ENCODE measurements around the gene GAD2.
A peak's percentile ranks its signal among the peaks of the same experiment; 100 is the strongest.
"Not testable (repeated sequence)": the region's sequence is repeated elsewhere in the genome, so short reads cannot be mapped to it uniquely, and the experiment has no call there.

The GAD2 gene

DNA sequence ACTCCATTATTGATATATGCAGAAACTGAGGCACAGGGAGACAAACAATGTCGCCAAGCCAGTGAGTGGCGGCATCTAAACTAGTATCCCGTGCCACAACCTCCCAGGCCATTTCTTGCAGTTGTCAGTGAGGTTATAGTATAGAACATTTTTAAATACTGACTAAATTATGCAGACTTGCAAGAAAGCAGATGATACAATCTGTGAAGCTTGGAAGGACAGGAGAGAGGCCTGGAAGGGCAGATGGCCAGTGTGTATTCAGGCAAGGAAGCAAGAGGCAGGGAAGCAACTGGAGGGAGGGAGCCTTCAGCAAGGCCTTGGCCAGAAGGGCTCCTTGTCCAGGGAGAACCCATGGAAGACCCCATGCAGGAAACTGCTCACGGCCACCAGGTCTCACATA lies 111.2 kb downstream of the GAD2 start:
- H3K27ac Mint-ChIP-seq, result no peak overlapping the region
- peaks cover 4% of the 10 kb centered on the region for H3K9me3 Mint-ChIP-seq
- H3K36me3 Mint-ChIP-seq, result peaks cover 6% of the 10 kb centered on the region
- H3K27me3 Mint-ChIP-seq, result no peaks in the 10 kb centered on the region
- ATAC-seq, result no peak
- H3K4me1 Mint-ChIP-seq, result no peaks in the 10 kb centered on the region
- no peak overlapping the region for H3K4me3 Mint-ChIP-seq

DNA sequence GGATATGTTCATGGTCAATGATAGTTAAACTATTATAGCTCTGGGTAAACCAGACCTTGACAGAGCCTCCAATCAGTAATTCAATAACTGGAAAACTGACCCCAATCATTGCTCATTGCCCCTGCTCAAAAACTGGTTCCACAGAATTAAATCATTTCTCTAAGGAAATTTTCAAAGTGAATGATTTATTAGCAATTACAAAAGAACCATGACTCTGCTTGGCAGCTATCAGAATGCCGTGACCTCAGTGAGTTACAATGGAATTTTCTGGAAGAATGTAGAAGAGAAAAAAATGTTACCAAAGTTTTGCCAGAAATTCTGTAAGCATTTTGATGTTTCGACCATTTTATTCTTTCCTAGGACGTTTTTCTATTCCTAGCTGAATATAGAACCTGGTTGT lies 114.8 kb downstream of the GAD2 start:
- Mint-ChIP-seq H3K9me3 (peaks cover 7% of the 10 kb centered on the region), H3K27ac (no peak overlapping the region), H3K36me3 (peaks cover 8% of the 10 kb centered on the region), H3K4me3 (no peak overlapping the region), H3K27me3 (no peaks in the 10 kb centered on the region), H3K4me1 (no peaks in the 10 kb centered on the region)
- no peak for ATAC-seq

DNA sequence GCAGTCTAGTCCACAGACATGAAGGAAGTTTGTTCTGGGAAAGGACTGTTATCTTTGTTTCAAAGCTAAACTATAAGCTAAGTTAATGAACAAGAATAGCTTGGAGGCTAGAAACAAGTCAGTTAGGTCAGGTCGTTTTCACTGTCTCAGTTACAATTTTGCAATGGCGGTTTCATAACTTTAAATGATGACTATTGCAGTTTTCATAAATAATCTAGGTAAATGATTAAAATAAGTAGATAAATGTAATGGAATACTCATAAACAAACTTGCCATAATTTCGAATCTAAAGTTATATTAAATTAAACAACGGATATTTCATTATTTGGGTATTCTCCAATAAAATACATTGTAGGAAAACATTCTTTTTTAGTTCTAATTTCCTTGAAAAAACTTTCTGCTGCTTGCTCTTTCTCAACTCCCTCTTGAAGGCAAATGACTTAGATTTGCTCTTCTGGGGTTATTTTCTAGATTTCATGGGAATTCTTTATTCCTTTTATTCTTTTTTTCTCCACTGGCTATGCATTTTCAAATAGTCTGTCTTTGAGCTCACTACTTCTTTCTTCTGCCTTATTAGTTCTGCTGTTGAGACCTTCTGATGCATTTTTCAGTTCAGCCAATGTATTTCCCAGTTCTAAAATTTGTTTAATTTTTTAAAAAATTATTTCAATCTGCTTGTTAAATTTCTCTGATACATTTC lies 117.8 kb downstream of the GAD2 start:
- peaks cover 10% of the 10 kb centered on the region for H3K9me3 Mint-ChIP-seq
- H3K4me3 Mint-ChIP-seq, result no peak overlapping the region
- ATAC-seq, result no peak
- H3K4me1 Mint-ChIP-seq, result peaks cover 6% of the 10 kb centered on the region
- peak overlapping the region; percentile 82 for H3K27ac Mint-ChIP-seq
- H3K27me3 Mint-ChIP-seq, result no peaks in the 10 kb centered on the region
- H3K36me3 Mint-ChIP-seq, result peaks cover 8% of the 10 kb centered on the region

DNA sequence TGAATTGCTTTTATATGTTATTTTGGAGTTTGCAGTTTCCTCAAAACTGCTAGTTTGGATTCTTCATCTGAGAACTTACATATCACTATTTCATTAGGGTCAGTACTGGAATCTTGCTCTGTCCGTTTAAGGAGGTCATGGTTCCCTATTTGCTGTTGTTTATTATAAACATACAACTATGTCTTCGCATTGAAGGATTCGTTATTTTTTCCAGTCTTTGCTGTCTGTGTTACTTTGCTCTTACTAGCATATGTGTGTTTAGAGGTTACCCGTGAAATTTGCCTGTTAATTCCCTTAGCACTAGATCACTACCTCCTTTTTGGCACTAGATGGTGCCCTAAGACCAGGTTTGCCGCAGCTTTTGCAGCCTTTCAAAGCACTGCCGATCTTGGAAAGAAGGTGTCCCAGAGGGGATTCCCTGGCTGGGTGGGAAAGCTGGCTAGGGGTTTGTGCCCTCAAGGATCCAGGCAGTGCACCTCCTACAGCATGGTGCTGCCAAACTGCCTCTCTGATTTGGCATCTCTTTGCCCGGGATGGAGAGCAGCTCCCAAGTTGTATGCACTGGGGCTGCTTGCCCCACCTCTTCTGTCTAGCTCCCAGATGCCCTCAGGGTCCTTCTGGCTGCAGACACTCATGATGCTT lies 118.5 kb downstream of the GAD2 start:
- Mint-ChIP-seq H3K36me3 (peaks cover 8% of the 10 kb centered on the region), H3K27me3 (no peaks in the 10 kb centered on the region)

DNA sequence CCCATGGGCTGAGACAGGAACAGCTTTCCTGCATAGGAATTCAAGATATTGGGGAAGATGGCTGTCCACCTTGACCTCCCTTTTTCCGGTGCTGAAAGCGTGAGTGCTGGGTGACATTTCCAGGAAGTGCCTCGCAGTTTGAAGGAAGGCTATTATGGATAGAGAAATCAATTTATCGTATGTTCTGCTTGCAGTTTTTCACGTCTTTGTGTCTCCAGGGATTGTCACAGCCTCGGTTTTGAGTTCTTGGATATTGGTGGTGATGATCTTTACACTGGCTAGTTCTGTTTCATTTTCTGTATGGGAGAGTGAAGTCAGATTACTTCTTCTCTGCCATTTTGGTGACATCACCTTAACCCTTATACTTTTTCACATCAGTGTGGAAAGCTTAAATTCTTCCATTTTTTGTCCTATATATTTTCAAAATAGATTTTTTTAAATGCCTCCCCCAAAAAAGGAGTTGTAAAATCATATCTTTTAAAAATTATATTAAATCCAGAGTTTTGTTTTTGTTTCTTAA lies 119.1 kb downstream of the GAD2 start:
- peaks cover 8% of the 10 kb centered on the region for H3K36me3 Mint-ChIP-seq
- peak overlapping the region; percentile 75 for H3K4me3 Mint-ChIP-seq
- H3K27ac Mint-ChIP-seq, result peak overlapping the region; percentile 82
- H3K9me3 Mint-ChIP-seq, result peaks cover 10% of the 10 kb centered on the region
- H3K27me3 Mint-ChIP-seq, result no peaks in the 10 kb centered on the region
- H3K4me1 Mint-ChIP-seq, result peaks cover 6% of the 10 kb centered on the region
- ATAC-seq, result peak; percentile 62

More for the DNA sequence above, 118.5 kb downstream of the GAD2 start:
- peak overlapping the region; percentile 75 for H3K4me3 Mint-ChIP-seq
- ATAC-seq, result peak; percentile 84
- H3K27ac Mint-ChIP-seq, result peak overlapping the region; percentile 82
- peaks cover 6% of the 10 kb centered on the region for H3K4me1 Mint-ChIP-seq
- peaks cover 10% of the 10 kb centered on the region for H3K9me3 Mint-ChIP-seq

DNA sequence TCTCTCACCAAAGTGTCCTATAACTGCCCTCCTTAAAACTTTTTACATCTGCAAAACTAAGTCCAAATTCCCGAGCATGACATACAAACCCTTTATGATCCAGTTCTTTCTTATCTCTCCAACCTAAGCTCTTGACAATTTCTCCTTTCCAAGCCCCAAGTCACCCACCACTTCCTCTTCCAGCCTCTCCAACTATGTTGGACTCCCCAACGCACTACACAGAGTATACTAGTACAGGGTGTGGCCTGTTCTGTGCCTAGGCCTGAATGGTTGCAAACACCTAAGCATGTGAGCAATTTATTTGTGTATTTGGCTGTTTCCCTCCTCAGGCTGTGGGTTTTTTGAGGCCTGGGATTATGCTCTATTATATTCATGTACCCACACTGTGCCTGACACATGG lies 120.4 kb downstream of the GAD2 start:
- H3K4me3 Mint-ChIP-seq, result peak overlapping the region; percentile 11
- peaks cover 13% of the 10 kb centered on the region for H3K4me1 Mint-ChIP-seq
- ATAC-seq, result no peak
- H3K27ac Mint-ChIP-seq, result no peak overlapping the region
- no peaks in the 10 kb centered on the region for H3K27me3 Mint-ChIP-seq
- peaks cover 8% of the 10 kb centered on the region for H3K36me3 Mint-ChIP-seq
- H3K9me3 Mint-ChIP-seq, result peaks cover 10% of the 10 kb centered on the region

DNA sequence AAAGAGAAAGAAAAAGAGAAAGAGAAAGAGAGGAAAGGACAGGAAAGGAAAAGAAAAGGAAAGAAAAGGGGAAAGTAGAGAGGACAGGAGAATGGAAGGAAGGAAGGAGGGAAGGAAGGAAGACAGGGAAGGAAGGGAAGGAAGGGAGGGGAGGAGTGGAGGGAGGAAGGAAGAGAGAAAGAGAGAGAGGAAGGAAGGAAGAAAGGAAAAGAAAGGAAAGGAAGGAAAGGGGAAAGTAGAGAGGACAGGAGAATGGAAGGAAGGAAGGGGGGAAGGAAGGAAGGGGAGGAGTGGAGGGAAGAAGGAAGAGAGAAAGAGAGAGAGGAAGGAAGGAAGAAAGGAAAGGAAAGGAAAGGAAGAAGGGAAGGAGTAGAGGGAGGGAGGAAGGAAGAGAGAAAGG lies 125.1 kb downstream of the GAD2 start:
- ATAC-seq, result no peak

DNA sequence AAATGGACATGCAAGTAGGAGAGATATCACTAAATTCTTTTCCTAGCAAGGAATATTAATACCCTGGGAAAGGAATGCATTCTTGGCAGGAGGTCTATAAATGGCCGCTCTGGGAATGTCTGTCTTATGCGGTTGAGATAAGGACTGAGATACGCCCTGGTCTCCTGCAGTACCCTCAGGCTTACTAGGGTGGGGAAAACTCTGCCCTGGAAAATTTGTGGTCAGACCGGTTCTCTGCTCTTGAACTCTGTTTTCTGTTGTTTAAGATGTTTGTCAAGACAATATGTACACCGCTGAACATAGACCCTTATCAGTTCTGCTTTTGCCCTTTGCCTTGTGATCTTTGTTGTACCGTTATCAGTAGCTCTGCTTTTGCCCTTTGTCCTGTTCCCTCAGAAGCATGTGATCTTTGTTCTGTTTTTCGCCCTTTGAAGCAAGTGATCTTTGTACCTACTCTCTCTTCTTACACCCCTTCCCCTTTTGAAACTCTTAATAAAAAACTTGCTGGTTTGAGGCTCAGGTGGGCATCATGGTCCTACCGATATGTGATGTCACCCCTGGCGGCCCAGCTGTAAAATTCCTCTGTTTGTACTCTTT lies 132.3 kb downstream of the GAD2 start:
- not testable (repeated sequence) for H3K9me3 Mint-ChIP-seq, H3K36me3 Mint-ChIP-seq, ATAC-seq, H3K27ac Mint-ChIP-seq, H3K4me3 Mint-ChIP-seq, H3K4me1 Mint-ChIP-seq, H3K27me3 Mint-ChIP-seq

More for the DNA sequence above, 125.1 kb downstream of the GAD2 start:
- H3K4me3 Mint-ChIP-seq, result no peak overlapping the region
- H3K27ac Mint-ChIP-seq, result peak overlapping the region; percentile 15
- H3K9me3 Mint-ChIP-seq, result peaks cover 3% of the 10 kb centered on the region
- H3K27me3 Mint-ChIP-seq, result no peaks in the 10 kb centered on the region
- H3K4me1 Mint-ChIP-seq, result peaks cover 12% of the 10 kb centered on the region
- H3K36me3 Mint-ChIP-seq, result no peaks in the 10 kb centered on the region

Measured in stimulated activated memory B cell treated with anti-CD40 and anti-IgM and Interleukin-4, amounts not matched to agents 10 μg/mL and 1 μg/mL and 100 μg/mL, for 72 hours (primary cell).